ENCODE measurements around the gene NAA38.

DNA sequence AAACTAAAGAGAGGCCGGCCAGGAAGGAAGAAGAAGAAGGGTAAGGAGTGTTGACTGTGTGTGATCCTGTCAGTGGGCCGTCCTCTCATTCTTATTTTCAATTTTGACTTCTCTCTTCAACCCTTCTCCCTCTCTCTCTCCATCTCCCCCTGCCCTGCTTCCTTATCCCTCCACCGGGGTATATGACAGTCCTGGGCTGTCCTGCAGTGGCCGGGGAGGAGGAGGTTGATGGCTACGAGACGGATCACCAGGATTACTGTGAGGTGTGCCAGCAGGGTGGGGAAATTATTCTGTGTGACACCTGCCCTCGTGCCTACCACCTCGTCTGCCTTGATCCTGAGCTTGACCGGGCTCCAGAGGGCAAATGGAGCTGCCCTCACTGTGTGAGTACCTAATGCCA is 36.9 kb upstream of the NAA38 start:
- TF ChIP-seq, protein P1, sequence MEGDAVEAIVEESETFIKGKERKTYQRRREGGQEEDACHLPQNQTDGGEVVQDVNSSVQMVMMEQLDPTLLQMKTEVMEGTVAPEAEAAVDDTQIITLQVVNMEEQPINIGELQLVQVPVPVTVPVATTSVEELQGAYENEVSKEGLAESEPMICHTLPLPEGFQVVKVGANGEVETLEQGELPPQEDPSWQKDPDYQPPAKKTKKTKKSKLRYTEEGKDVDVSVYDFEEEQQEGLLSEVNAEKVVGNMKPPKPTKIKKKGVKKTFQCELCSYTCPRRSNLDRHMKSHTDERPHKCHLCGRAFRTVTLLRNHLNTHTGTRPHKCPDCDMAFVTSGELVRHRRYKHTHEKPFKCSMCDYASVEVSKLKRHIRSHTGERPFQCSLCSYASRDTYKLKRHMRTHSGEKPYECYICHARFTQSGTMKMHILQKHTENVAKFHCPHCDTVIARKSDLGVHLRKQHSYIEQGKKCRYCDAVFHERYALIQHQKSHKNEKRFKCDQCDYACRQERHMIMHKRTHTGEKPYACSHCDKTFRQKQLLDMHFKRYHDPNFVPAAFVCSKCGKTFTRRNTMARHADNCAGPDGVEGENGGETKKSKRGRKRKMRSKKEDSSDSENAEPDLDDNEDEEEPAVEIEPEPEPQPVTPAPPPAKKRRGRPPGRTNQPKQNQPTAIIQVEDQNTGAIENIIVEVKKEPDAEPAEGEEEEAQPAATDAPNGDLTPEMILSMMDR (IDR thresholded peaks at IDR 0.05) = no peak
- TF ChIP-seq POLR2A (IDR thresholded peaks at IDR 0.05) (no peak), POLR2AphosphoS5 (IDR thresholded peaks at IDR 0.05) (no peak)

Data from upper lobe of left lung (tissue), 4 donors.